Measurements from ENCODE around the gene SRGAP1. TPM values are rescaled to one million over a fixed set of nuclear protein-coding genes. Genes with fewer than 3 reads are reported as not detected.

The SRGAP1 gene
- total and polyA plus RNA-seq, 2 of the 8 experiments (the other 6 are each of a cell fraction or from before 2014, with no cell fraction given): 3.2 to 7.3 TPM

GRCh38 chr12:64122995-64123394, 278.5 kb downstream of the SRGAP1 start (continued):
- TF ChIP-seq, protein P1, sequence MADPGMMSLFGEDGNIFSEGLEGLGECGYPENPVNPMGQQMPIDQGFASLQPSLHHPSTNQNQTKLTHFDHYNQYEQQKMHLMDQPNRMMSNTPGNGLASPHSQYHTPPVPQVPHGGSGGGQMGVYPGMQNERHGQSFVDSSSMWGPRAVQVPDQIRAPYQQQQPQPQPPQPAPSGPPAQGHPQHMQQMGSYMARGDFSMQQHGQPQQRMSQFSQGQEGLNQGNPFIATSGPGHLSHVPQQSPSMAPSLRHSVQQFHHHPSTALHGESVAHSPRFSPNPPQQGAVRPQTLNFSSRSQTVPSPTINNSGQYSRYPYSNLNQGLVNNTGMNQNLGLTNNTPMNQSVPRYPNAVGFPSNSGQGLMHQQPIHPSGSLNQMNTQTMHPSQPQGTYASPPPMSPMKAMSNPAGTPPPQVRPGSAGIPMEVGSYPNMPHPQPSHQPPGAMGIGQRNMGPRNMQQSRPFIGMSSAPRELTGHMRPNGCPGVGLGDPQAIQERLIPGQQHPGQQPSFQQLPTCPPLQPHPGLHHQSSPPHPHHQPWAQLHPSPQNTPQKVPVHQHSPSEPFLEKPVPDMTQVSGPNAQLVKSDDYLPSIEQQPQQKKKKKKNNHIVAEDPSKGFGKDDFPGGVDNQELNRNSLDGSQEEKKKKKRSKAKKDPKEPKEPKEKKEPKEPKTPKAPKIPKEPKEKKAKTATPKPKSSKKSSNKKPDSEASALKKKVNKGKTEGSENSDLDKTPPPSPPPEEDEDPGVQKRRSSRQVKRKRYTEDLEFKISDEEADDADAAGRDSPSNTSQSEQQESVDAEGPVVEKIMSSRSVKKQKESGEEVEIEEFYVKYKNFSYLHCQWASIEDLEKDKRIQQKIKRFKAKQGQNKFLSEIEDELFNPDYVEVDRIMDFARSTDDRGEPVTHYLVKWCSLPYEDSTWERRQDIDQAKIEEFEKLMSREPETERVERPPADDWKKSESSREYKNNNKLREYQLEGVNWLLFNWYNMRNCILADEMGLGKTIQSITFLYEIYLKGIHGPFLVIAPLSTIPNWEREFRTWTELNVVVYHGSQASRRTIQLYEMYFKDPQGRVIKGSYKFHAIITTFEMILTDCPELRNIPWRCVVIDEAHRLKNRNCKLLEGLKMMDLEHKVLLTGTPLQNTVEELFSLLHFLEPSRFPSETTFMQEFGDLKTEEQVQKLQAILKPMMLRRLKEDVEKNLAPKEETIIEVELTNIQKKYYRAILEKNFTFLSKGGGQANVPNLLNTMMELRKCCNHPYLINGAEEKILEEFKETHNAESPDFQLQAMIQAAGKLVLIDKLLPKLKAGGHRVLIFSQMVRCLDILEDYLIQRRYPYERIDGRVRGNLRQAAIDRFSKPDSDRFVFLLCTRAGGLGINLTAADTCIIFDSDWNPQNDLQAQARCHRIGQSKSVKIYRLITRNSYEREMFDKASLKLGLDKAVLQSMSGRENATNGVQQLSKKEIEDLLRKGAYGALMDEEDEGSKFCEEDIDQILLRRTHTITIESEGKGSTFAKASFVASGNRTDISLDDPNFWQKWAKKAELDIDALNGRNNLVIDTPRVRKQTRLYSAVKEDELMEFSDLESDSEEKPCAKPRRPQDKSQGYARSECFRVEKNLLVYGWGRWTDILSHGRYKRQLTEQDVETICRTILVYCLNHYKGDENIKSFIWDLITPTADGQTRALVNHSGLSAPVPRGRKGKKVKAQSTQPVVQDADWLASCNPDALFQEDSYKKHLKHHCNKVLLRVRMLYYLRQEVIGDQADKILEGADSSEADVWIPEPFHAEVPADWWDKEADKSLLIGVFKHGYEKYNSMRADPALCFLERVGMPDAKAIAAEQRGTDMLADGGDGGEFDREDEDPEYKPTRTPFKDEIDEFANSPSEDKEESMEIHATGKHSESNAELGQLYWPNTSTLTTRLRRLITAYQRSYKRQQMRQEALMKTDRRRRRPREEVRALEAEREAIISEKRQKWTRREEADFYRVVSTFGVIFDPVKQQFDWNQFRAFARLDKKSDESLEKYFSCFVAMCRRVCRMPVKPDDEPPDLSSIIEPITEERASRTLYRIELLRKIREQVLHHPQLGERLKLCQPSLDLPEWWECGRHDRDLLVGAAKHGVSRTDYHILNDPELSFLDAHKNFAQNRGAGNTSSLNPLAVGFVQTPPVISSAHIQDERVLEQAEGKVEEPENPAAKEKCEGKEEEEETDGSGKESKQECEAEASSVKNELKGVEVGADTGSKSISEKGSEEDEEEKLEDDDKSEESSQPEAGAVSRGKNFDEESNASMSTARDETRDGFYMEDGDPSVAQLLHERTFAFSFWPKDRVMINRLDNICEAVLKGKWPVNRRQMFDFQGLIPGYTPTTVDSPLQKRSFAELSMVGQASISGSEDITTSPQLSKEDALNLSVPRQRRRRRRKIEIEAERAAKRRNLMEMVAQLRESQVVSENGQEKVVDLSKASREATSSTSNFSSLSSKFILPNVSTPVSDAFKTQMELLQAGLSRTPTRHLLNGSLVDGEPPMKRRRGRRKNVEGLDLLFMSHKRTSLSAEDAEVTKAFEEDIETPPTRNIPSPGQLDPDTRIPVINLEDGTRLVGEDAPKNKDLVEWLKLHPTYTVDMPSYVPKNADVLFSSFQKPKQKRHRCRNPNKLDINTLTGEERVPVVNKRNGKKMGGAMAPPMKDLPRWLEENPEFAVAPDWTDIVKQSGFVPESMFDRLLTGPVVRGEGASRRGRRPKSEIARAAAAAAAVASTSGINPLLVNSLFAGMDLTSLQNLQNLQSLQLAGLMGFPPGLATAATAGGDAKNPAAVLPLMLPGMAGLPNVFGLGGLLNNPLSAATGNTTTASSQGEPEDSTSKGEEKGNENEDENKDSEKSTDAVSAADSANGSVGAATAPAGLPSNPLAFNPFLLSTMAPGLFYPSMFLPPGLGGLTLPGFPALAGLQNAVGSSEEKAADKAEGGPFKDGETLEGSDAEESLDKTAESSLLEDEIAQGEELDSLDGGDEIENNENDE (IDR thresholded peaks at IDR 0.05; ENCODE audit: insufficient replicate concordance, low read length): no peak
- TF ChIP-seq RNF2 (IDR thresholded peaks at IDR 0.05; ENCODE audit: borderline replicate concordance, low read depth, low read length, missing control alignments, poor library complexity, severe bottlenecking) (no peak), CEBPB (IDR thresholded peaks at IDR 0.05; ENCODE audit: low read depth, low read length) (no peak), SAP30 (IDR thresholded peaks at IDR 0.05; ENCODE audit: insufficient read depth, insufficient replicate concordance, low read length) (no peak)
